ENCODE data around the gene STK38L.

- TF ChIP-seq, protein P1, sequence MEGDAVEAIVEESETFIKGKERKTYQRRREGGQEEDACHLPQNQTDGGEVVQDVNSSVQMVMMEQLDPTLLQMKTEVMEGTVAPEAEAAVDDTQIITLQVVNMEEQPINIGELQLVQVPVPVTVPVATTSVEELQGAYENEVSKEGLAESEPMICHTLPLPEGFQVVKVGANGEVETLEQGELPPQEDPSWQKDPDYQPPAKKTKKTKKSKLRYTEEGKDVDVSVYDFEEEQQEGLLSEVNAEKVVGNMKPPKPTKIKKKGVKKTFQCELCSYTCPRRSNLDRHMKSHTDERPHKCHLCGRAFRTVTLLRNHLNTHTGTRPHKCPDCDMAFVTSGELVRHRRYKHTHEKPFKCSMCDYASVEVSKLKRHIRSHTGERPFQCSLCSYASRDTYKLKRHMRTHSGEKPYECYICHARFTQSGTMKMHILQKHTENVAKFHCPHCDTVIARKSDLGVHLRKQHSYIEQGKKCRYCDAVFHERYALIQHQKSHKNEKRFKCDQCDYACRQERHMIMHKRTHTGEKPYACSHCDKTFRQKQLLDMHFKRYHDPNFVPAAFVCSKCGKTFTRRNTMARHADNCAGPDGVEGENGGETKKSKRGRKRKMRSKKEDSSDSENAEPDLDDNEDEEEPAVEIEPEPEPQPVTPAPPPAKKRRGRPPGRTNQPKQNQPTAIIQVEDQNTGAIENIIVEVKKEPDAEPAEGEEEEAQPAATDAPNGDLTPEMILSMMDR (IDR thresholded peaks at IDR 0.05) = no peak
- TF ChIP-seq POLR2A (IDR thresholded peaks at IDR 0.05) (no peak), POLR2AphosphoS5 (IDR thresholded peaks at IDR 0.05) (no peak)
These were observed 24.4 kb upstream of the STK38L start for GRCh38 chr12:27219693-27220054.
